AG04449 (cell line): Measurements from ENCODE around the gene HOXA7.

Experiments
- CTCF ChIA-PET: fragments of 350-600 bp; formaldehyde crosslinking; extraction: SDS; loops from one replicate; lab custom pipeline; 2021; ENCODE audit warnings: antibody characterized with exemption; lab: Yijun Ruan, JAX
- POLR2A ChIA-PET: fragments of 400-600, 350-600 bp; formaldehyde crosslinking; extraction: SDS; loops from one replicate; lab custom pipeline; 2020; ENCODE audit warnings: antibody characterized with exemption, inconsistent platforms; lab: Yijun Ruan, JAX
- DNase-seq: peaks from one replicate; pipeline ENCODE4 v3.0.0-alpha.2; 2010; ENCODE audit warnings: low read depth, low spot score
- H3K4me3 ChIP-seq: 2 replicates; pipeline ENCODE4 v1.5.1; 2011; ENCODE audit warnings: low read depth, mild to moderate bottlenecking, control low read depth, low read length
- CTCF ChIP-seq: IDR thresholded peaks from one replicate; pipeline ENCODE4 v1.5.1; 2011; ENCODE audit warnings: mild to moderate bottlenecking, moderate library complexity, low read length, control low read depth, inconsistent platforms; ENCODE audit not compliant: insufficient read depth; ENCODE audit errors: missing control alignments

The HOXA7 gene

GRCh38 chr7:27143950-27144780, 12.3 kb downstream of the HOXA7 start:
- CTCF ChIA-PET: interaction anchor here (0.7 to 6.6 kb wide), 17 partner anchors 11 to 774 kb away, joined by 3 to 71 read pairs (median 4); partner anchors contain the start of genes HOXA4 and HOXA7
- no peak for DNase-seq
- no peak for TF ChIP-seq CTCF
- H3K4me3 ChIP-seq: no peak overlapping the region
- POLR2A ChIA-PET: no interaction called here

DNA sequence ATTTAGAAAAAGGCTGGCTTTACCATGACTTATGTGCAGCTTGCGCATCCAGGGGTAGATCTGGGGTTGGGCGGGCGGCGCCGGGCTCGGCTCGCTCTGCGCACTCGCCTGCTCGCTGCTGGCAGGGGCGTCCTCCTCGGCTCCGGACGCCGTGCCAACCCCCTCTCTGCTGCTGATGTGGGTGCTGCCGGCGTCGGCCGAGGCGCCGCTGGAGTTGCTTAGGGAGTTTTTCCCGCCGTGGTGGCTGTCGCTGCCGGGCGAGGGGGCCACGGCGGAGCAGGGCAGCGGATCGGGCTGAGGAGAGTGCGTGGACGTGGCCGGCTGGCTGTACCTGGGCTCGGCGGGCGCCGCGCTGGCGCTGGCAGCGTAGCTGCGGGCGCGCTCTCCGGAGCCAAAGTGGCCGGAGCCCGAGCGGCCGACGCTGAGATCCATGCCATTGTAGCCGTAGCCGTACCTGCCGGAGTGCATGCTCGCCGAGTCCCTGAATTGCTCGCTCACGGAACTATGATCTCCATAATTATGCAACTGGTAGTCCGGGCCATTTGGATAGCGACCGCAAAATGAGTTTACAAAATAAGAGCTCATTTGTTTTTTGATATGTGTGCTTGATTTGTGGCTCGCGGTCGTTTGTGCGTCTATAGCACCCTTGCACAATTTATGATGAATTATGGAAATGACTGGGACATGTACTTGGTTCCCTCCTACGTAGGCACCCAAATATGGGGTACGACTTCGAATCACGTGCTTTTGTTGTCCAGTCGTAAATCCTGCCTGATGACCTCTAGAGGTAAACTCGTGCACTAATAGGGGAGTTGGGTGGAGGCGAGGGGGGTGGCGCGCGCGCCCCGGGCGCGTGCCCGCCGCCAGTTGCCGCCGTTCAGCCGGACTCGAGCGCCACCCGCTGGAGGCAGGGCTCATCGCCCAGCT, 13.2 kb downstream of the HOXA7 start, which contains the start of gene HOXA5:
HOXA5 (minus strand) TSS at position 659 of the 927 bp plus-strand sequence; CDS start at position 585, 74 bp downstream.
- no peak for DNase-seq
- peak within 1 kb of the TSS; percentile 48 for H3K4me3 ChIP-seq
- ChIA-PET POLR2A (no interaction called here), CTCF (interaction anchor here (0.6 to 6.6 kb wide), 21 partner anchors 7 to 773 kb away, joined by 3 to 71 read pairs (median 3); partner anchors contain the start of genes HOXA3, HOXA4 and HOXA7)
- peak; percentile 59 for TF ChIP-seq CTCF

- CTCF ChIA-PET: interaction anchor here (1.1 to 6.6 kb wide), 7 partner anchors 8 to 461 kb away, joined by 3 to 71 read pairs (median 19); partner anchors contain the start of genes HOXA3, HOXA4 and HOXA7
- DNase-seq: no peak
- peak overlapping the region; percentile 48 for H3K4me3 ChIP-seq
- no peak for TF ChIP-seq CTCF
- POLR2A ChIA-PET: no interaction called here
These were observed 13.9 kb downstream of the HOXA7 start for GRCh38 chr7:27142580-27143022.

GRCh38 chr7:27141923-27142579, 14.4 kb downstream of the HOXA7 start:
- TF ChIP-seq CTCF: no peak
- DNase-seq: no peak
- ChIA-PET POLR2A (no interaction called here), CTCF (interaction anchor here (1.2 to 6.6 kb wide), 7 partner anchors 8 to 461 kb away, joined by 3 to 71 read pairs (median 19); partner anchors contain the start of genes HOXA4 and HOXA7)
- H3K4me3 ChIP-seq: peak overlapping the region; percentile 48; the same call in 1 of the 2 replicates

- no peak overlapping the region for H3K4me3 ChIP-seq
- DNase-seq: no peak
These were observed 15.1 kb downstream of the HOXA7 start for GRCh38 chr7:27141137-27141922.

More at GRCh38 chr7:27141137-27141922, 15.1 kb downstream of the HOXA7 start:
- no peak for TF ChIP-seq CTCF
- ChIA-PET POLR2A (no interaction called here), CTCF (interaction anchor here (1.2 to 6.6 kb wide), 7 partner anchors 9 to 460 kb away, joined by 3 to 71 read pairs (median 19); partner anchors contain the start of genes HOXA4 and HOXA7)
